ENCODE measurements around the gene PADI6. TPM values are rescaled to one million over a fixed set of nuclear protein-coding genes. Genes with fewer than 3 reads are reported as not detected.
A peak's percentile ranks its signal among the peaks of the same experiment; 100 is the strongest.

PADI6 gene
- total and polyA plus RNA-seq, 2 of the 8 experiments (the other 6 are each of a cell fraction or from before 2014, with no cell fraction given), result not detected

DNA sequence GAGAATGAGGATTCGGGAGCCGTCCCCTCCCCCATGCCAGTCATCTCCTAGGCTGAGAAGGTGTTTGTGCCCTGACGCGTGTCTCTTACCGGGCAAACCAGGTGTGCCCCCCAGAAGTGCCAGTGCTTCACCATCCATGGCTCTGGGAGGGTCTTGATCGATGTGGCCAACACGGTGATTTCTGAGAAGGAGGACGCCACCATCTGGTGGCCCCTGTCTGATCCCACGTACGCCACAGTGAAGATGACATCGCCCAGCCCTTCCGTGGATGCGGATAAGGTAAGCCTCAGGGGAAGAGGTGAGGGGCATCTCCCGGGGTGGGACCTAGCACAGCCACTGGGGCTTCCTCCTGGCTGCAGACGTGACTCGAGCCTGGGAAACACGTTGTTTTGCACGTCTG lies 959 bp downstream of the PADI6 start:
- Histone ChIP-seq H3K23me2 (ENCODE audit: low read depth, low read length) (no peaks in the 10 kb centered on the region), H4K5ac (ENCODE audit: insufficient read length, low read depth, low read length) (no peak overlapping the region), H3K9ac (replicated peaks in 1 of 4; ENCODE audit: extremely low read depth in 1 of 4, low read depth in 3 of 4, low read length in 3 of 4) (no peak overlapping the region), H3K4me2 (ENCODE audit: insufficient read depth in 1 of 2, low read depth in 2 of 2, low read length in 2 of 2) (no peak overlapping the region), H3K79me2 (ENCODE audit: control insufficient read depth in 1 of 2, insufficient read depth in 2 of 2, low read length in 2 of 2) (no peaks in the 10 kb centered on the region), H3K79me1 (ENCODE audit: low read depth, low read length) (no peaks in the 10 kb centered on the region), H3K14ac (ENCODE audit: insufficient read length) (no peak overlapping the region), H3K9me3 (ENCODE audit: insufficient read depth in 2 of 2, low read depth in 1 of 2, low read length in 1 of 2) (no peaks in the 10 kb centered on the region), H4K20me1 (replicated peaks in 1 of 2; ENCODE audit: control insufficient read depth in 1 of 2, insufficient read depth in 2 of 2, low read length in 2 of 2) (no peaks in the 10 kb centered on the region), H4K91ac (replicated peaks; ENCODE audit: insufficient read length, low read length) (no peak overlapping the region), H3K23ac (ENCODE audit: insufficient read length) (no peak overlapping the region), H3K4ac (replicated peaks; ENCODE audit: insufficient read length, low read depth, low read length) (no peak overlapping the region), H2BK20ac (ENCODE audit: low read length) (no peak overlapping the region), H3K27ac (ENCODE audit: low read depth, low read length) (no peak overlapping the region), H3K18ac (ENCODE audit: extremely low read depth, low read length) (no peak overlapping the region), H2BK15ac (ENCODE audit: low read length) (peak overlapping the region; percentile 49; the same call in 1 of the 2 replicates), H2AFZ (ENCODE audit: low read length) (no peak overlapping the region), H2BK12ac (ENCODE audit: low read depth, low read length) (no peak overlapping the region; the same call in 1 of the 2 replicates), H3K27me3 (replicated peaks in 1 of 4; ENCODE audit: control insufficient read depth in 3 of 4, extremely low read depth in 1 of 4, insufficient read depth in 3 of 4, low read length in 3 of 4) (no peaks in the 10 kb centered on the region; a peak in 1 of 7 replicates), H4K8ac (ENCODE audit: extremely low read depth, insufficient read depth, low read length) (peak overlapping the region; percentile 54), H3K36me3 (ENCODE audit: control insufficient read depth in 2 of 4, insufficient read depth in 4 of 4, low read length in 3 of 4) (no peaks in the 10 kb centered on the region), H3K56ac (replicated peaks; ENCODE audit: insufficient read length, low read depth, low read length) (no peak overlapping the region), H3K4me1 (replicated peaks in 1 of 4; ENCODE audit: control insufficient read depth in 3 of 4, insufficient read depth in 4 of 4, low read length in 3 of 4) (peaks cover 5 to 8% (median 6%) of the 10 kb centered on the region in 4 experiments; a peak in 6 of 7 replicates), H3K4me3 (ENCODE audit: extremely low read depth in 1 of 4, insufficient read depth in 2 of 4, low read depth in 3 of 4, low read length in 4 of 4) (no peak overlapping the region), H2BK5ac (ENCODE audit: low read depth, low read length) (no peak overlapping the region), H2AK5ac (ENCODE audit: low read depth, low read length) (no peak overlapping the region), H2BK120ac (replicated peaks; ENCODE audit: low read depth, low read length) (no peak overlapping the region)
- ChIA-PET CTCF (ENCODE audit: partially characterized antibody) (interaction anchor here (1.2 to 3.8 kb wide), 4 partner anchors 11 to 44 kb away, joined by 3 to 28 read pairs (median 4); no protein-coding TSS in a partner anchor), POLR2A (ENCODE audit: partially characterized antibody) (no interaction called here)
- DNase-seq (ENCODE audit: low read depth in 1 of 2, low spot score in 2 of 2) (no peak), FAIRE-seq (no peak)
- 87% methylated on average over 18 of the region's 18 CpGs; no CpG with 5 or more reads in 1 of the 2 experiments for WGBS, 2 experiments (ENCODE audit: extremely low coverage in 1 of 2, insufficient coverage in 1 of 2, insufficient read length in 1 of 2, insufficient replicate concordance in 2 of 2, low coverage in 1 of 2, low lambda C conversion rate in 2 of 2, missing lambda C conversion rate in 1 of 2)
- TF ChIP-seq TAF1 (IDR thresholded peaks at IDR 0.05; ENCODE audit: low read depth, low read length) (no peak), RAD21 (IDR thresholded peaks at IDR 0.05 in 1 of 2, conservative IDR thresholded peaks at IDR 0.05 in 1 of 2; ENCODE audit: low read depth in 2 of 2, low read length in 2 of 2) (peak; percentile 39 to 56)
- TF ChIP-seq, protein P1, sequence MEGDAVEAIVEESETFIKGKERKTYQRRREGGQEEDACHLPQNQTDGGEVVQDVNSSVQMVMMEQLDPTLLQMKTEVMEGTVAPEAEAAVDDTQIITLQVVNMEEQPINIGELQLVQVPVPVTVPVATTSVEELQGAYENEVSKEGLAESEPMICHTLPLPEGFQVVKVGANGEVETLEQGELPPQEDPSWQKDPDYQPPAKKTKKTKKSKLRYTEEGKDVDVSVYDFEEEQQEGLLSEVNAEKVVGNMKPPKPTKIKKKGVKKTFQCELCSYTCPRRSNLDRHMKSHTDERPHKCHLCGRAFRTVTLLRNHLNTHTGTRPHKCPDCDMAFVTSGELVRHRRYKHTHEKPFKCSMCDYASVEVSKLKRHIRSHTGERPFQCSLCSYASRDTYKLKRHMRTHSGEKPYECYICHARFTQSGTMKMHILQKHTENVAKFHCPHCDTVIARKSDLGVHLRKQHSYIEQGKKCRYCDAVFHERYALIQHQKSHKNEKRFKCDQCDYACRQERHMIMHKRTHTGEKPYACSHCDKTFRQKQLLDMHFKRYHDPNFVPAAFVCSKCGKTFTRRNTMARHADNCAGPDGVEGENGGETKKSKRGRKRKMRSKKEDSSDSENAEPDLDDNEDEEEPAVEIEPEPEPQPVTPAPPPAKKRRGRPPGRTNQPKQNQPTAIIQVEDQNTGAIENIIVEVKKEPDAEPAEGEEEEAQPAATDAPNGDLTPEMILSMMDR (IDR thresholded peaks at IDR 0.05; ENCODE audit: control extremely low read depth in 1 of 3, insufficient read depth in 1 of 3, low read depth in 1 of 3, low read length in 3 of 3), result peak; percentile 27 to 49 (median 46); a peak in 3 of 4 replicates
